K562 (cell line): Measurements from ENCODE around the gene C17orf75. TPM values are rescaled to one million over a fixed set of nuclear protein-coding genes. Genes with fewer than 3 reads are reported as not detected.

Source experiments
- ATAC-seq: fragments of 200-7000 bp; cut with Tn5 transposase; 3 replicates; pipeline ENCODE4 v1.9.1; 2020; ENCODE audit warnings: moderate library complexity
- BruUV-seq: library from RNA; stranded (reverse); fragments of 400-500 nt; replicated peaks from 2 replicates; lab custom pipeline; 2021; lab: Mats Ljungman, UMichigan
- CTCF ChIA-PET: fragments of 300-600 bp; formaldehyde crosslinking; extraction: SDS; loops from one replicate; lab custom pipeline; 2021; ENCODE audit warnings: low intra/inter-chr PET ratio; lab: Yijun Ruan, JAX
- POLR2A ChIA-PET: fragments of 300-600, 350-650 bp; sonication (Branson Sonifier 250); formaldehyde crosslinking; extraction: SDS; loops from one replicate; lab custom pipeline; 2021; ENCODE audit warnings: antibody characterized with exemption, inconsistent platforms; lab: Yijun Ruan, JAX
- DNase-seq, 4 experiments: peaks; one replicate each; pipeline versions ENCODE4 v3.0.0 to v3.0.0-alpha.2; 2011 to 2018; ENCODE audit warnings: low spot score in 3 of 4, mixed read lengths in 3 of 4; ENCODE audit errors: extremely low read depth in 1 of 4
- FAIRE-seq: peaks from 2 replicates; lab custom pipeline; 2011; peaks lifted over from hg19 to GRCh38; lab: Jason Lieb, UNC
- H2AFZ ChIP-seq: 2 replicates; pipeline ENCODE4 v1.6.0; 2011; ENCODE audit warnings: low read depth, low read length, control low read depth, inconsistent platforms
- H3K27ac ChIP-seq: fragments of 200-600 bp; 3 replicates; pipeline ENCODE4 v1.8.0; 2011; ENCODE audit warnings: low read depth, mild to moderate bottlenecking, control low read depth, inconsistent platforms, low read length, moderate library complexity, mixed read lengths; ENCODE audit errors: extremely low read depth
- H3K27me3 ChIP-seq, 2 experiments: fragments of 300-600 bp in 1 of 2; 2 replicates in 1 of 2; 3 replicates in 1 of 2; pipeline versions ENCODE4 v1.6.0 to v1.8.0; 2011; ENCODE audit warnings: inconsistent platforms in 2 of 2, low read length in 2 of 2, mild to moderate bottlenecking in 1 of 2, mixed read lengths in 1 of 2, moderate library complexity in 1 of 2; ENCODE audit not compliant: control insufficient read depth in 2 of 2, insufficient read depth in 2 of 2
- H3K36me3 ChIP-seq: fragments of 300-600 bp; 3 replicates; pipeline ENCODE4 v1.8.0; 2011; ENCODE audit warnings: mild to moderate bottlenecking, low read length, inconsistent platforms; ENCODE audit not compliant: control insufficient read depth, insufficient read depth
- H3K4me1 ChIP-seq, 2 experiments: fragments of 200-600 bp in 1 of 2; replicated peaks in 1 of 2; 2 replicates in 1 of 2; 3 replicates in 1 of 2; pipeline versions ENCODE4 v1.5.1 to v1.8.0; 2011; ENCODE audit warnings: inconsistent platforms in 2 of 2, low read length in 2 of 2, mild to moderate bottlenecking in 1 of 2, mixed read lengths in 1 of 2, moderate library complexity in 1 of 2; ENCODE audit not compliant: control insufficient read depth in 2 of 2, insufficient read depth in 2 of 2
- H3K4me2 ChIP-seq: 2 replicates; pipeline ENCODE4 v1.6.1; 2011; ENCODE audit warnings: low read length, control low read depth, inconsistent platforms, mixed read lengths; ENCODE audit not compliant: insufficient read depth
- H3K4me3 ChIP-seq: fragments of 200-600 bp; sonication (generic), shearing (Covaris generic); 2 replicates; pipeline ENCODE4 v1.5.1; 2016; ENCODE audit warnings: control low read depth, inconsistent platforms
- H3K79me2 ChIP-seq: fragments of 200-600 bp; 3 replicates; pipeline ENCODE4 v1.8.0; 2011; ENCODE audit warnings: low read length, inconsistent platforms; ENCODE audit not compliant: control insufficient read depth, insufficient read depth
- H3K9ac ChIP-seq, 2 experiments: 2 replicates each; pipeline versions ENCODE4 v1.6.0 to v1.6.1; 2011; ENCODE audit warnings: low read depth in 2 of 2, low read length in 2 of 2, control low read depth in 1 of 2, inconsistent platforms in 1 of 2, mild to moderate bottlenecking in 1 of 2, mixed read lengths in 1 of 2; ENCODE audit not compliant: insufficient read depth in 1 of 2
- H3K9me1 ChIP-seq: one replicate; pipeline ENCODE4 v1.6.0; 2011; ENCODE audit warnings: inconsistent platforms, mild to moderate bottlenecking, low read length, moderate library complexity; ENCODE audit not compliant: control insufficient read depth, insufficient read depth
- H3K9me3 ChIP-seq: replicated peaks from 2 replicates; pipeline ENCODE4 v1.5.1; 2011; ENCODE audit warnings: low read depth, low read length, inconsistent platforms; ENCODE audit not compliant: control insufficient read depth, insufficient read depth
- H4K20me1 ChIP-seq: replicated peaks from 2 replicates; pipeline ENCODE4 v1.6.1; 2011; ENCODE audit warnings: low read length, inconsistent platforms, mixed read lengths; ENCODE audit not compliant: control insufficient read depth, insufficient read depth
- MEIS2 ChIP-seq: fragments of 450-650 bp; IDR thresholded peaks from 2 replicates; pipeline ENCODE4 v1.6.1; 2014; ENCODE audit warnings: mild to moderate bottlenecking; ENCODE audit not compliant: partially characterized antibody
- PBX2 ChIP-seq, 2 experiments: IDR thresholded peaks in 1 of 2; conservative IDR thresholded peaks in 1 of 2; 2 replicates each; pipeline ENCODE4 v1.6.1; 2016; ENCODE audit warnings: low read depth in 2 of 2, mild to moderate bottlenecking in 1 of 2, missing compliant biosample characterization in 1 of 2, missing genetic modification characterization in 1 of 2, moderate library complexity in 1 of 2
- PRPF4 ChIP-seq: fragments of 200-400 bp; formaldehyde crosslinking; IDR thresholded peaks from one replicate; pipeline ENCODE4 v1.6.1; 2017; ENCODE audit warnings: low read length, low read depth, mild to moderate bottlenecking; ENCODE audit not compliant: insufficient read depth, poor library complexity, severe bottlenecking
- WGBS: fragments of 100-300 bp; shearing (Covaris generic); methylation state at CpG from one replicate; pipeline ENCODE4 v1.1.6; 2016; ENCODE audit warnings: low coverage, mixed read lengths; ENCODE audit not compliant: insufficient coverage; ENCODE audit errors: missing lambda C conversion rate; 5-methylcytosine and 5-hydroxymethylcytosine counted together
- in situ Hi-C: fragments of 300-500 bp; cut with MboI; formaldehyde crosslinking; loops from 4 replicates; pipeline ENCODE4 v1.15.0; 2018; ENCODE audit warnings: inconsistent platforms, mixed read lengths
- intact Hi-C: fragments of 100-400 bp; cut with micrococcal nuclease; formaldehyde crosslinking; loops from 2 replicates; pipeline ENCODE4 v1.14.2; 2022
- polyA plus RNA-seq, 8 experiments: library from polyadenylated mRNA; depleted of rRNA in 4 of 8; stranded (reverse) in 5 of 8; unstranded in 3 of 8; fragments of >200 nt; fragmentation: Nextera tagmentation in 2 of 8; fragmentation: Illumina TruSeq in 1 of 8; extraction: Ambion mirVana in 2 of 8; extraction: Trizol in 1 of 8; gene quantifications; 2 replicates each; pipeline versions ENCODE4 v1.2.1 to v1.2.3, GENCODE V29; 2011 to 2014; ENCODE audit warnings: inconsistent platforms in 1 of 8, missing spikeins in 1 of 8
- total RNA-seq, 7 experiments: library from RNA; depleted of rRNA in 6 of 7; stranded (reverse); fragments of >200 nt in 6 of 7; fragmentation: Illumina TruSeq in 2 of 7; extraction: Trizol in 2 of 7; gene quantifications; 2 replicates each; pipeline versions ENCODE4 v1.2.1 to v1.2.3, GENCODE V29; 2011 to 2021; ENCODE audit warnings: low replicate concordance in 1 of 7

C17orf75 gene
- total and polyA plus RNA-seq, 9 of the 15 experiments (the other 6 are each of a cell fraction or from before 2014, with no cell fraction given), result 15.5 to 55.7 (median 18.5) TPM

- intact Hi-C loops (no loop called here), in situ Hi-C loops (no loop called here)
- ATAC-seq (no peak), DNase-seq (no peak), FAIRE-seq (no peak)
- no peaks in the 10 kb centered on the region for H3K9me1 ChIP-seq
- BruUV-seq, result no TSS peak
- H3K27ac ChIP-seq, result no peak overlapping the region
- no peaks in the 10 kb centered on the region for H3K79me2 ChIP-seq
- peaks cover 12% of the 10 kb centered on the region in 2 experiments; a peak in 4 of 5 replicates for H3K4me1 ChIP-seq
- no peak overlapping the region for H2AFZ ChIP-seq
- ChIA-PET POLR2A (interaction anchor here (1.0 kb wide), 2 partner anchors 10 to 15 kb away, joined by 3 read pairs; no protein-coding TSS in a partner anchor), CTCF (no interaction called here)
- H3K4me3 ChIP-seq, result no peak overlapping the region
- H4K20me1 ChIP-seq, result 0 out of 2 replicates have a peak, but pooled peaks cover 4% of the 10 kb centered on the region
- H3K36me3 ChIP-seq, result no peaks in the 10 kb centered on the region
- peak overlapping the region in 1 of 2 experiments; percentile 67; a peak in 1 of 4 replicates for H3K9ac ChIP-seq
- peaks cover under 1 to 5% of the 10 kb centered on the region in 2 experiments; a peak in 2 of 5 replicates for H3K27me3 ChIP-seq
- 64% methylated on average over 10 of the region's 10 CpGs for WGBS
- TF ChIP-seq MEIS2 (peak; percentile 57), PBX2 (CRISPR knock-in tag; IDR thresholded peaks at IDR 0.05; ENCODE audit: low read depth) (no peak), PBX2 (tag; conservative IDR thresholded peaks at IDR 0.05; ENCODE audit: low read depth) (peak; percentile 71), PRPF4 (no peak)
- H3K9me3 ChIP-seq, result no peaks in the 10 kb centered on the region
- H3K4me2 ChIP-seq, result no peak overlapping the region
Observed at GRCh38 chr17:32302860-32303649, 38.9 kb downstream of the C17orf75 start.
